ENCODE data around the gene KDM4D. TPM values are rescaled to one million over a fixed set of nuclear protein-coding genes. Genes with fewer than 3 reads are reported as not detected.

The KDM4D gene
- total and polyA plus RNA-seq, 2 of the 4 experiments (the other 2 are of a cell fraction): 0.90 to 1.1 TPM

- H3K4me1 ChIP-seq (ENCODE audit: control insufficient read depth, insufficient read depth, low read length): peaks cover 36% of the 10 kb centered on the region
- no TSS peak for BruUV-seq (replicated peaks)
- H4K5ac ChIP-seq (ENCODE audit: low read depth, low read length): peak overlapping the region; percentile 86
- peak overlapping the region; percentile 58 to 61 for H4K8ac ChIP-seq (ENCODE audit: low read depth in 2 of 2, low read length in 2 of 2)
- no peaks in the 10 kb centered on the region for H4K20me1 ChIP-seq (ENCODE audit: insufficient read depth, low read length)
- H3K9ac ChIP-seq (ENCODE audit: low read depth, low read length): peak overlapping the region; percentile 49
- dilution Hi-C loops (cut with HindIII; ENCODE audit: low sequenced_read_pairs, unreplicated experiment): no loop called here
- peak overlapping the region; percentile 93 for H2AK5ac ChIP-seq (ENCODE audit: low read depth, low read length)
- TF ChIP-seq FOS (IDR thresholded peaks at IDR 0.05; ENCODE audit: low read depth, low read length): no peak
- TF ChIP-seq ELK1 (IDR thresholded peaks at IDR 0.05; ENCODE audit: borderline replicate concordance, low read depth, low read length): no peak
- TF ChIP-seq SMC3 (IDR thresholded peaks at IDR 0.05; ENCODE audit: low read depth, low read length): no peak
- TF ChIP-seq MAZ (IDR thresholded peaks at IDR 0.05; ENCODE audit: borderline replicate concordance, low read depth, low read length): no peak
- TF ChIP-seq CHD1 (IDR thresholded peaks at IDR 0.05; ENCODE audit: low read depth, low read length): no peak
- ChIA-PET POLR2A (ENCODE audit: unreplicated experiment) (no interaction called here), CTCF (no interaction called here)
- DNase-seq (peak; percentile 27), ATAC-seq (ENCODE audit: low read depth) (peak; percentile 7)
- peak overlapping the region; percentile 20; the same call in 1 of the 2 replicates for H3K4me2 ChIP-seq (ENCODE audit: low read depth, low read length)
- H3K14ac ChIP-seq (replicated peaks; ENCODE audit: low read depth, low read length): peak overlapping the region; percentile 86
- H2BK20ac ChIP-seq (ENCODE audit: low read depth, low read length): peak overlapping the region; percentile 93
- H3K9me3 ChIP-seq (ENCODE audit: control insufficient read depth, insufficient read depth, low read length): no peaks in the 10 kb centered on the region
- peak overlapping the region; percentile 87 for H3K18ac ChIP-seq (ENCODE audit: low read depth, low read length)
- peak overlapping the region; percentile 92 for H4K91ac ChIP-seq (ENCODE audit: insufficient read depth, low read depth, low read length)
- intact Hi-C loops (cut with micrococcal nuclease): no loop called here
- H3K4me3 ChIP-seq (ENCODE audit: insufficient read depth, low read depth, low read length): no peak overlapping the region
- peak overlapping the region; percentile 71; the same call in 2 of the 3 replicates for H2BK15ac ChIP-seq (ENCODE audit: low read depth, low read length)
- peak overlapping the region; percentile 73 for H3K27ac ChIP-seq (ENCODE audit: insufficient read depth, low read length)
- H3K23ac ChIP-seq (ENCODE audit: low read depth, low read length): peak overlapping the region; percentile 77
- H2BK120ac ChIP-seq (ENCODE audit: low read depth, low read length): peak overlapping the region; percentile 80
- H3K36me3 ChIP-seq (ENCODE audit: control insufficient read depth, insufficient read depth, low read length): no peaks in the 10 kb centered on the region
- H2AFZ ChIP-seq (replicated peaks; ENCODE audit: low read length, poor library complexity): peak overlapping the region; percentile 34
- in situ Hi-C loops (cut with MboI; ENCODE audit: low sequenced_read_pairs): loop anchor here (25.0 kb wide), 1 partner anchor 789 kb away; the partner anchor contains the start of gene PANX1
- H3K4ac ChIP-seq (ENCODE audit: low read depth, low read length): peak overlapping the region; percentile 94
- H3K9me1 ChIP-seq (ENCODE audit: insufficient read depth, low read length): peaks cover 45% of the 10 kb centered on the region
- H2BK5ac ChIP-seq (ENCODE audit: low read depth, low read length, poor library complexity, severe bottlenecking): peak overlapping the region; percentile 96
- peak overlapping the region; percentile 61 for H3K56ac ChIP-seq (ENCODE audit: extremely low read depth, insufficient read depth, low read length)
- no peaks in the 10 kb centered on the region for H3K27me3 ChIP-seq (ENCODE audit: control insufficient read depth, insufficient read depth, low read length)
- H3K79me1 ChIP-seq (ENCODE audit: low read depth in 1 of 2, low read length in 2 of 2): peaks cover 0 to 24% of the 10 kb centered on the region in 2 experiments; a peak in 2 of 4 replicates
- peak overlapping the region; percentile 56 for H2AK9ac ChIP-seq (replicated peaks; ENCODE audit: low read depth, low read length, poor library complexity)
Observed at GRCh38 chr11:94926271-94926625, 47.3 kb upstream of the KDM4D start.
